HG02870 (cell line): ENCODE results near the gene ASTL.

ENCODE experiments used
- ATAC-seq: cut with Tn5 transposase; IDR thresholded peaks from one replicate; pipeline ENCODE4 v1.9.1; 2021; ENCODE audit warnings: mild to moderate bottlenecking, moderate library complexity; ENCODE audit not compliant: unreplicated experiment

The ASTL gene

GRCh38 chr2:96131152-96131812 lies 7.0 kb downstream of the ASTL start:
- no peak for ATAC-seq

GRCh38 chr2:96130483-96130882 lies 7.8 kb downstream of the ASTL start:
- ATAC-seq: no peak

GRCh38 chr2:96129528-96130120 lies 8.7 kb downstream of the ASTL start:
- no peak for ATAC-seq

- no peak for ATAC-seq
Observed at GRCh38 chr2:96128456-96128855, 9.8 kb downstream of the ASTL start.

GRCh38 chr2:96124406-96125265 lies 13.7 kb downstream of the ASTL start:
- no peak for ATAC-seq

- ATAC-seq: no peak
Observed at GRCh38 chr2:96123936-96124335, 14.4 kb downstream of the ASTL start.

GRCh38 chr2:96123290-96123689 lies 15.0 kb downstream of the ASTL start:
- no peak for ATAC-seq

GRCh38 chr2:96122391-96122790 lies 15.9 kb downstream of the ASTL start:
- ATAC-seq: no peak

- ATAC-seq: no peak
Observed at GRCh38 chr2:96121414-96121813, 16.9 kb downstream of the ASTL start.

- ATAC-seq: no peak
Observed at GRCh38 chr2:96120991-96121390, 17.3 kb downstream of the ASTL start.

- ATAC-seq: no peak
Observed at GRCh38 chr2:96120091-96120720, 18.1 kb downstream of the ASTL start.

GRCh38 chr2:96119389-96119751 lies 18.9 kb downstream of the ASTL start:
- ATAC-seq: no peak

GRCh38 chr2:96118698-96119388 lies 19.5 kb downstream of the ASTL start:
- no peak for ATAC-seq

- ATAC-seq: no peak
Observed at GRCh38 chr2:96117701-96118588, 20.4 kb downstream of the ASTL start.

GRCh38 chr2:96116879-96117533 lies 21.3 kb downstream of the ASTL start:
- ATAC-seq: no peak

GRCh38 chr2:96116424-96116878 lies 21.9 kb downstream of the ASTL start, which contains the start of gene ADRA2B:
Gene ADRA2B (minus strand): TSS chr2:96116571. CDS start chr2:96116149, 422 bp downstream.
- ATAC-seq: no peak

GRCh38 chr2:96115631-96116423 lies 22.5 kb downstream of the ASTL start:
- no peak for ATAC-seq

GRCh38 chr2:96114903-96115581 lies 23.3 kb downstream of the ASTL start:
- ATAC-seq: no peak
